Superior temporal gyrus (tissue), 1 donor: ENCODE measurements around the gene SORT1.
A peak's percentile ranks its signal among the peaks of the same experiment; 100 is the strongest.

ENCODE experiments used
- DNase-seq: peaks from one replicate; pipeline ENCODE4 v3.0.0-alpha.2; 2016; ENCODE audit errors: extremely low spot score

Gene SORT1

GRCh38 chr1:109274533-109275476 is 122.9 kb downstream of the SORT1 start:
- peak; percentile 19 for DNase-seq

GRCh38 chr1:109273570-109274288 is 124.0 kb downstream of the SORT1 start:
- DNase-seq = peak; percentile 8

- DNase-seq = no peak
Measured at GRCh38 chr1:109272831-109273547, 124.7 kb downstream of the SORT1 start.

- no peak for DNase-seq
Measured at GRCh38 chr1:109272021-109272799, 125.5 kb downstream of the SORT1 start.

GRCh38 chr1:109271458-109271857 is 126.3 kb downstream of the SORT1 start:
- DNase-seq = no peak

- no peak for DNase-seq
Measured at GRCh38 chr1:109270623-109271317, 126.9 kb downstream of the SORT1 start.

GRCh38 chr1:109269981-109270622 is 127.6 kb downstream of the SORT1 start:
- no peak for DNase-seq

- no peak for DNase-seq
Measured at GRCh38 chr1:109269212-109269980, 128.3 kb downstream of the SORT1 start.

GRCh38 chr1:109268431-109269211 is 129.1 kb downstream of the SORT1 start:
- DNase-seq = no peak

- no peak for DNase-seq
Measured at GRCh38 chr1:109267743-109268300, 129.9 kb downstream of the SORT1 start.

- DNase-seq = no peak
Measured at GRCh38 chr1:109266965-109267364, 130.8 kb downstream of the SORT1 start.

GRCh38 chr1:109265741-109266330 is 131.9 kb downstream of the SORT1 start:
- DNase-seq = no peak

GRCh38 chr1:109265016-109265415 is 132.7 kb downstream of the SORT1 start:
- DNase-seq = no peak

- DNase-seq = no peak
Measured at GRCh38 chr1:109264379-109264755, 133.4 kb downstream of the SORT1 start.

- peak; percentile 92 for DNase-seq
Measured at GRCh38 chr1:109263597-109264378, 133.9 kb downstream of the SORT1 start.

GRCh38 chr1:109263234-109263596 is 134.5 kb downstream of the SORT1 start:
- DNase-seq = no peak
